Inflammatory macrophage (primary cell): Measurements from ENCODE around the gene LTB.

Source experiments
- DNase-seq, 2 donors: peaks; one replicate each; pipeline ENCODE4 v3.0.0-alpha.2; 2020 to 2022

The LTB gene

GRCh38 chr6:31575335-31575901 lies 6.8 kb downstream of the LTB start, which contains the start of gene TNF:
TNF (plus strand) TSS chr6:31575565; CDS start chr6:31575742, 177 bp downstream.
- peak; percentile 92 to 93 for DNase-seq

GRCh38 chr6:31574106-31575061 lies 7.8 kb downstream of the LTB start:
- DNase-seq, result no peak

GRCh38 chr6:31573239-31574105 lies 8.8 kb downstream of the LTB start:
- DNase-seq, result no peak

- DNase-seq, result no peak
Measured at GRCh38 chr6:31572041-31572911, 9.9 kb downstream of the LTB start, which contains the start of gene LTA. LTA (plus strand) TSS chr6:31572289; CDS start chr6:31572743, 454 bp downstream.

GRCh38 chr6:31569861-31570536 lies 12.2 kb downstream of the LTB start:
- DNase-seq, result no peak

GRCh38 chr6:31568537-31568961 lies 13.7 kb downstream of the LTB start:
- peak; percentile 83 to 86 for DNase-seq

GRCh38 chr6:31567531-31568370 lies 14.5 kb downstream of the LTB start:
- peak in 1 of 2 donors; percentile 40 for DNase-seq

- no peak for DNase-seq
Measured at GRCh38 chr6:31560697-31561058, 21.5 kb downstream of the LTB start.

- peak; percentile 67 to 74 for DNase-seq
Measured at GRCh38 chr6:31559958-31560696, 22.1 kb downstream of the LTB start.

- no peak for DNase-seq
Measured at GRCh38 chr6:31559606-31559957, 22.6 kb downstream of the LTB start.

- DNase-seq, result peak; percentile 94 to 97
Measured at GRCh38 chr6:31558631-31559500, 23.4 kb downstream of the LTB start.

GRCh38 chr6:31558318-31558625 lies 24.0 kb downstream of the LTB start:
- no peak for DNase-seq

- DNase-seq, result no peak
Measured at GRCh38 chr6:31557443-31558317, 24.5 kb downstream of the LTB start.

GRCh38 chr6:31556307-31556706 lies 25.9 kb downstream of the LTB start:
- no peak for DNase-seq

GRCh38 chr6:31551371-31551770 lies 30.9 kb downstream of the LTB start:
- DNase-seq, result peak; percentile 88 to 90

- DNase-seq, result no peak
Measured at GRCh38 chr6:31548544-31548873, 33.7 kb downstream of the LTB start.

GRCh38 chr6:31547727-31548543 lies 34.3 kb downstream of the LTB start:
- peak; percentile 48 to 59 for DNase-seq
